HFF-Myc (cell line): ENCODE data around the gene SMPDL3A.

Source experiments
- DNase-seq: peaks from one replicate; pipeline ENCODE4 v3.0.0-alpha.2; 2011; ENCODE audit warnings: low read depth; ENCODE audit errors: extremely low read depth
- H3K4me3 ChIP-seq: replicated peaks from 2 replicates; pipeline ENCODE4 v1.5.1; 2011; ENCODE audit warnings: low read depth, mild to moderate bottlenecking, control low read depth, low read length
- CTCF ChIP-seq: IDR thresholded peaks from 2 replicates; pipeline ENCODE4 v1.5.1; 2012; ENCODE audit warnings: mild to moderate bottlenecking, low read depth, low read length, control low read depth; ENCODE audit errors: missing control alignments

Gene SMPDL3A

GRCh38 chr6:122775975-122776374, 13.1 kb upstream of the SMPDL3A start:
- no peak for TF ChIP-seq CTCF
- H3K4me3 ChIP-seq, result no peak overlapping the region
- no peak for DNase-seq

- TF ChIP-seq CTCF, result no peak
- DNase-seq, result no peak
- H3K4me3 ChIP-seq, result no peak overlapping the region
Observed at GRCh38 chr6:122778302-122778701, 10.8 kb upstream of the SMPDL3A start.

GRCh38 chr6:122778985-122779661, 9.9 kb upstream of the SMPDL3A start:
- no peak overlapping the region for H3K4me3 ChIP-seq
- DNase-seq, result no peak
- TF ChIP-seq CTCF, result no peak

GRCh38 chr6:122779667-122780066, 9.4 kb upstream of the SMPDL3A start, which contains the start of gene FABP7:
TSS of gene FABP7 (plus strand) at chr6:122779716. CDS start at chr6:122779795, 79 bp downstream.
- TF ChIP-seq CTCF, result no peak
- H3K4me3 ChIP-seq, result no peak within 1 kb of the TSS
- DNase-seq, result no peak

GRCh38 chr6:122780114-122780513, 8.9 kb upstream of the SMPDL3A start:
- DNase-seq, result no peak
- TF ChIP-seq CTCF, result no peak
- H3K4me3 ChIP-seq, result no peak overlapping the region

GRCh38 chr6:122781716-122782115, 7.3 kb upstream of the SMPDL3A start:
- no peak for TF ChIP-seq CTCF
- H3K4me3 ChIP-seq, result no peak overlapping the region
- no peak for DNase-seq

GRCh38 chr6:122783401-122783800, 5.7 kb upstream of the SMPDL3A start:
- no peak for TF ChIP-seq CTCF
- H3K4me3 ChIP-seq, result no peak overlapping the region
- DNase-seq, result no peak
